Measurements from ENCODE around the gene WNT4. TPM values are rescaled to one million over a fixed set of nuclear protein-coding genes. Genes with fewer than 3 reads are reported as not detected.

The WNT4 gene
- total RNA-seq, 2 donors from 2014 or later, result 3.0 to 3.4 TPM

DNA sequence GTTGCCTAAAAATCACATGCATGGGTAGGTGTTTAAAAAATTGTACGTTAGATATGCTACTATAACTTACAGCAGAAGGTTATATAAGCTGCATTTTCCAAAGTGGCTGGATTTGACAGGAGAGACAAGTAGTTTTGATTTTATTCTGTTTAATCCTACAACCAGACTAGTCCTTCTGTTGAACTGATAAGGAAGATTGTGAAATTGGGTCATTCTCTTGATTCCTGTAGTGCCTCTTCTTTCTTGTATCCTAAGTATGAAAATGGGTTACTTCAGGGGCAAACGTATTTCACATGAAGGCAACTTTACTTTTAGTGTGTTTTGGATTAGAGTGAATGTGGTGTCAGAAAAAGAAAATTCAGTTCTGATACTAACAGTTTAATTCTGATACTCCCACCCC is 71.4 kb downstream of the WNT4 start:
- WGBS, result 87% methylated on average over 2 of the region's 2 CpGs
- Histone ChIP-seq H3K36me3 (no peaks in the 10 kb centered on the region), H3K4me3 (no peak overlapping the region), H3K27me3 (replicated peaks; ENCODE audit: insufficient read depth) (no peaks in the 10 kb centered on the region), H3K27ac (no peak overlapping the region), H3K4me1 (replicated peaks) (no peaks in the 10 kb centered on the region), H3K9me3 (no peaks in the 10 kb centered on the region)
- no peak for DNase-seq (ENCODE audit: low spot score)
- TF ChIP-seq POLR2A (IDR thresholded peaks at IDR 0.05) (no peak), POLR2AphosphoS5 (IDR thresholded peaks at IDR 0.05) (no peak)
- TF ChIP-seq, protein P1, sequence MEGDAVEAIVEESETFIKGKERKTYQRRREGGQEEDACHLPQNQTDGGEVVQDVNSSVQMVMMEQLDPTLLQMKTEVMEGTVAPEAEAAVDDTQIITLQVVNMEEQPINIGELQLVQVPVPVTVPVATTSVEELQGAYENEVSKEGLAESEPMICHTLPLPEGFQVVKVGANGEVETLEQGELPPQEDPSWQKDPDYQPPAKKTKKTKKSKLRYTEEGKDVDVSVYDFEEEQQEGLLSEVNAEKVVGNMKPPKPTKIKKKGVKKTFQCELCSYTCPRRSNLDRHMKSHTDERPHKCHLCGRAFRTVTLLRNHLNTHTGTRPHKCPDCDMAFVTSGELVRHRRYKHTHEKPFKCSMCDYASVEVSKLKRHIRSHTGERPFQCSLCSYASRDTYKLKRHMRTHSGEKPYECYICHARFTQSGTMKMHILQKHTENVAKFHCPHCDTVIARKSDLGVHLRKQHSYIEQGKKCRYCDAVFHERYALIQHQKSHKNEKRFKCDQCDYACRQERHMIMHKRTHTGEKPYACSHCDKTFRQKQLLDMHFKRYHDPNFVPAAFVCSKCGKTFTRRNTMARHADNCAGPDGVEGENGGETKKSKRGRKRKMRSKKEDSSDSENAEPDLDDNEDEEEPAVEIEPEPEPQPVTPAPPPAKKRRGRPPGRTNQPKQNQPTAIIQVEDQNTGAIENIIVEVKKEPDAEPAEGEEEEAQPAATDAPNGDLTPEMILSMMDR (IDR thresholded peaks at IDR 0.05), result no peak
- intact Hi-C loops (cut with DNase I), result no loop called here

Other genes with a start within 250 kb of the WNT4 start
- 100 to 1,000 TPM; 135 to 257 TPM for gene HSPG2, start 205.8 kb downstream of the WNT4 start, total RNA-seq
- not detected for gene CELA3B, start 166.1 kb downstream of the WNT4 start, total RNA-seq
- not detected for gene CELA3A, start 141.4 kb downstream of the WNT4 start, total RNA-seq
- 100 to 1,000 TPM; 164 to 182 TPM for gene CDC42, start 90.4 kb downstream of the WNT4 start, total RNA-seq

All from prostate gland (tissue), 2 donors.